PC-9 (cell line): ENCODE data around the gene TJP3.

Experiments used
- CTCF ChIP-seq: fragments of 200-600 bp; sonication (generic); conservative IDR thresholded peaks from 2 replicates; pipeline ENCODE4 v1.6.1; 2017; ENCODE audit warnings: mixed run types, antibody characterized with exemption, mild to moderate bottlenecking, moderate library complexity
- EZH2 ChIP-seq: fragments of 200-600 bp; sonication (generic); IDR thresholded peaks from 2 replicates; pipeline ENCODE4 v1.8.0; 2017; ENCODE audit warnings: antibody characterized with exemption, low read depth

GRCh38 chr19:3691372-3691716 is 16.8 kb upstream of the TJP3 start:
- TF ChIP-seq CTCF (no peak), EZH2 (no peak)
